PC-3 (cell line): ENCODE measurements around the gene PPP2R5B.

Source experiments
- EZH2 ChIP-seq: fragments of 300-600 bp; sonication (generic); IDR thresholded peaks from one replicate; pipeline ENCODE4 v1.6.1; 2017; ENCODE audit warnings: antibody characterized with exemption, mild to moderate bottlenecking, low read length; ENCODE audit not compliant: unreplicated experiment
- EZH2phosphoT487 ChIP-seq: fragments of 300-600 bp; sonication (generic); IDR thresholded peaks from 2 replicates; pipeline ENCODE4 v1.6.1; 2018; ENCODE audit warnings: mild to moderate bottlenecking, antibody characterized with exemption, low read length, borderline replicate concordance
- TF ChIP-seq, protein P1 (sequence below): fragments of 300-600 bp; sonication (generic); conservative IDR thresholded peaks from 2 replicates; pipeline ENCODE4 v1.5.1; 2017; ENCODE audit warnings: antibody characterized with exemption, low read depth, mild to moderate bottlenecking, low read length

DNA sequence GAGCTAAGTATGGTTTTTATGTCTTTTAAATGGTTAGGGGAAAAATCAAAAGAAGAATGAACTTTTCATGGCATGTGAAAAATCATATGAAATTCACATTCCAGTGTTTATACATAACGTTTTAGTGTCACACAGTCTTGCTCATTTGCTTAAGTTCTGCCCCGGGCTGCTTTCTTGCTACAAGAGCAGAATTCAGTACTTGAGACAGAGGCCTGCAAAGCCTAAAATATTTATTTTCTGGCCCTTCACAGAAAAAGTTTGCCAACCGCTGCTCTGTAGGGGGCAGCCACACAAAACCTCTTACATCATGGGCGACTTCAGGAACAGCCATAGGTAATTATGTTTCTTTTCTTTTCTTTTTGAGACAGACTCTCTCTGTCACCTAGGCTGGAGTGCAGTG lies 6.5 kb upstream of the PPP2R5B start:
- no peak for TF ChIP-seq EZH2
- TF ChIP-seq, protein P1, sequence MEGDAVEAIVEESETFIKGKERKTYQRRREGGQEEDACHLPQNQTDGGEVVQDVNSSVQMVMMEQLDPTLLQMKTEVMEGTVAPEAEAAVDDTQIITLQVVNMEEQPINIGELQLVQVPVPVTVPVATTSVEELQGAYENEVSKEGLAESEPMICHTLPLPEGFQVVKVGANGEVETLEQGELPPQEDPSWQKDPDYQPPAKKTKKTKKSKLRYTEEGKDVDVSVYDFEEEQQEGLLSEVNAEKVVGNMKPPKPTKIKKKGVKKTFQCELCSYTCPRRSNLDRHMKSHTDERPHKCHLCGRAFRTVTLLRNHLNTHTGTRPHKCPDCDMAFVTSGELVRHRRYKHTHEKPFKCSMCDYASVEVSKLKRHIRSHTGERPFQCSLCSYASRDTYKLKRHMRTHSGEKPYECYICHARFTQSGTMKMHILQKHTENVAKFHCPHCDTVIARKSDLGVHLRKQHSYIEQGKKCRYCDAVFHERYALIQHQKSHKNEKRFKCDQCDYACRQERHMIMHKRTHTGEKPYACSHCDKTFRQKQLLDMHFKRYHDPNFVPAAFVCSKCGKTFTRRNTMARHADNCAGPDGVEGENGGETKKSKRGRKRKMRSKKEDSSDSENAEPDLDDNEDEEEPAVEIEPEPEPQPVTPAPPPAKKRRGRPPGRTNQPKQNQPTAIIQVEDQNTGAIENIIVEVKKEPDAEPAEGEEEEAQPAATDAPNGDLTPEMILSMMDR, result peak; percentile 60
- no peak for TF ChIP-seq EZH2phosphoT487
